ENCODE measurements around the gene DLGAP3. TPM values are rescaled to one million over a fixed set of nuclear protein-coding genes. Genes with fewer than 3 reads are reported as not detected.

Gene DLGAP3
- total and polyA plus RNA-seq, 5 experiments from 2014 or later, result 0.06 to 0.81 (median 0.27) TPM

GRCh38 chr1:34858901-34859445 is 70.5 kb downstream of the DLGAP3 start:
- peak overlapping the region; percentile 91 to 99 (median 96) for H3K27ac Mint-ChIP-seq
- POLR2A ChIA-PET, result interaction anchor here (1.1 to 2.2 kb wide), 4 partner anchors 9 to 334 kb away, joined by 4 to 14 read pairs (median 6); partner anchors contain the start of genes SFPQ and TMEM35B
- peak overlapping the region; percentile 82 to 98 (median 96) for H3K4me3 Mint-ChIP-seq

GRCh38 chr1:34856697-34857096 is 72.8 kb downstream of the DLGAP3 start:
- no peaks in the 10 kb centered on the region for H3K9me3 Mint-ChIP-seq
- H3K27ac Mint-ChIP-seq, result peak overlapping the region in 6 of 10 donors; percentile 21 to 85 (median 44)
- peaks cover 0 to 37% (median 4%) of the 10 kb centered on the region in 3 donors for H3K36me3 Mint-ChIP-seq
- H3K27me3 Mint-ChIP-seq, result no peaks in the 10 kb centered on the region
- ATAC-seq (no peak), DNase-seq (no peak)
- POLR2A ChIA-PET, result no interaction called here
- peak overlapping the region in 1 of 10 donors; percentile 24 for H3K4me3 Mint-ChIP-seq
- peaks cover 27 to 54% (median 47%) of the 10 kb centered on the region in 4 donors for H3K4me1 Mint-ChIP-seq

More at GRCh38 chr1:34858901-34859445, 70.5 kb downstream of the DLGAP3 start:
- Mint-ChIP-seq H3K4me1 (peaks cover 36 to 62% (median 60%) of the 10 kb centered on the region in 4 donors), H3K36me3 (peaks cover 0 to 22% (median 4%) of the 10 kb centered on the region in 3 donors), H3K9me3 (no peaks in the 10 kb centered on the region), H3K27me3 (no peaks in the 10 kb centered on the region)
- DNase-seq (peak in 9 of 10 donors; percentile 10 to 65 (median 35)), ATAC-seq (peak; percentile 27 to 59)

GRCh38 chr1:34852677-34853217 is 76.7 kb downstream of the DLGAP3 start:
- Mint-ChIP-seq H3K4me1 (peaks cover 16 to 45% (median 35%) of the 10 kb centered on the region in 4 donors), H3K36me3 (peaks cover 0 to 63% (median 4%) of the 10 kb centered on the region in 3 donors), H3K27me3 (no peaks in the 10 kb centered on the region), H3K9me3 (no peaks in the 10 kb centered on the region), H3K4me3 (no peak overlapping the region), H3K27ac (peak overlapping the region in 9 of 10 donors; percentile 26 to 92 (median 68))
- POLR2A ChIA-PET, result interaction anchor here (0.7 to 1.7 kb wide), 4 partner anchors 12 to 1664 kb away, joined by 3 to 12 read pairs (median 4); no protein-coding TSS in a partner anchor
- ATAC-seq (peak; percentile 100), DNase-seq (peak; percentile 80 to 92 (median 88))

GRCh38 chr1:34851431-34852105 is 77.9 kb downstream of the DLGAP3 start:
- peaks cover 5 to 39% (median 30%) of the 10 kb centered on the region in 4 donors for H3K4me1 Mint-ChIP-seq
- H3K36me3 Mint-ChIP-seq, result peaks cover 0 to 60% (median 4%) of the 10 kb centered on the region in 3 donors
- H3K9me3 Mint-ChIP-seq, result no peaks in the 10 kb centered on the region
- H3K27ac Mint-ChIP-seq, result peak overlapping the region in 2 of 10 donors; percentile 8 to 58
- POLR2A ChIA-PET, result interaction anchor here (0.6 to 1.7 kb wide), 2 partner anchors 15 to 1615 kb away, joined by 3 to 12 read pairs; no protein-coding TSS in a partner anchor
- DNase-seq, result no peak
- H3K27me3 Mint-ChIP-seq, result no peaks in the 10 kb centered on the region
- ATAC-seq, result no peak
- no peak overlapping the region for H3K4me3 Mint-ChIP-seq

- POLR2A ChIA-PET, result interaction anchor here (0.7 kb wide), 1 partner anchor 536 kb away, joined by 5 read pairs; no protein-coding TSS in a partner anchor
- no peak for DNase-seq
- Mint-ChIP-seq H3K4me1 (peaks cover 3 to 34% (median 27%) of the 10 kb centered on the region in 4 donors), H3K4me3 (no peak overlapping the region), H3K27me3 (no peaks in the 10 kb centered on the region), H3K27ac (peak overlapping the region in 3 of 10 donors; percentile 41 to 55 (median 42)), H3K36me3 (peaks cover 0 to 55% (median 0%) of the 10 kb centered on the region in 3 donors), H3K9me3 (no peaks in the 10 kb centered on the region)
- ATAC-seq, result no peak
Observed at GRCh38 chr1:34850382-34850781, 79.1 kb downstream of the DLGAP3 start.

- no peak overlapping the region for H3K4me3 Mint-ChIP-seq
- peak overlapping the region in 2 of 10 donors; percentile 21 to 40 for H3K27ac Mint-ChIP-seq
- H3K9me3 Mint-ChIP-seq, result no peaks in the 10 kb centered on the region
- no peak for ATAC-seq
- no peaks in the 10 kb centered on the region for H3K27me3 Mint-ChIP-seq
- DNase-seq, result no peak
- peaks cover 15 to 40% (median 31%) of the 10 kb centered on the region in 4 donors for H3K4me1 Mint-ChIP-seq
- peaks cover 0 to 26% (median 0%) of the 10 kb centered on the region in 3 donors for H3K36me3 Mint-ChIP-seq
- POLR2A ChIA-PET, result no interaction called here
Observed at GRCh38 chr1:34847094-34847493, 82.4 kb downstream of the DLGAP3 start.

- H3K27me3 Mint-ChIP-seq, result no peaks in the 10 kb centered on the region
- POLR2A ChIA-PET, result interaction anchor here (0.6 kb wide), 1 partner anchor 27 kb away, joined by 3 read pairs; no protein-coding TSS in a partner anchor
- H3K4me1 Mint-ChIP-seq, result peaks cover 15 to 40% (median 31%) of the 10 kb centered on the region in 4 donors
- H3K4me3 Mint-ChIP-seq, result no peak overlapping the region
- DNase-seq (no peak), ATAC-seq (no peak)
- peaks cover 0 to 29% (median 0%) of the 10 kb centered on the region in 3 donors for H3K36me3 Mint-ChIP-seq
- H3K9me3 Mint-ChIP-seq, result no peaks in the 10 kb centered on the region
- H3K27ac Mint-ChIP-seq, result no peak overlapping the region
Observed at GRCh38 chr1:34846265-34846664, 83.2 kb downstream of the DLGAP3 start.

- peaks cover 13 to 40% (median 28%) of the 10 kb centered on the region in 4 donors for H3K4me1 Mint-ChIP-seq
- H3K4me3 Mint-ChIP-seq, result no peak overlapping the region
- no peaks in the 10 kb centered on the region for H3K27me3 Mint-ChIP-seq
- ATAC-seq, result no peak
- no peak overlapping the region for H3K27ac Mint-ChIP-seq
- H3K36me3 Mint-ChIP-seq, result peaks cover 0 to 24% (median 0%) of the 10 kb centered on the region in 3 donors
- H3K9me3 Mint-ChIP-seq, result no peaks in the 10 kb centered on the region
- POLR2A ChIA-PET, result no interaction called here
- no peak for DNase-seq
Observed at GRCh38 chr1:34845131-34845901, 84.1 kb downstream of the DLGAP3 start.

- Mint-ChIP-seq H3K36me3 (peaks cover 0 to 17% (median 0%) of the 10 kb centered on the region in 3 donors), H3K4me3 (no peak overlapping the region), H3K27me3 (no peaks in the 10 kb centered on the region), H3K27ac (peak overlapping the region in 1 of 10 donors; percentile 84), H3K9me3 (no peaks in the 10 kb centered on the region), H3K4me1 (peaks cover 13 to 36% (median 24%) of the 10 kb centered on the region in 4 donors)
- POLR2A ChIA-PET, result no interaction called here
- no peak for ATAC-seq
- no peak for DNase-seq
Observed at GRCh38 chr1:34844252-34844634, 85.2 kb downstream of the DLGAP3 start.

GRCh38 chr1:34843392-34844251 is 85.8 kb downstream of the DLGAP3 start:
- H3K27me3 Mint-ChIP-seq, result no peaks in the 10 kb centered on the region
- no peak for ATAC-seq
- H3K9me3 Mint-ChIP-seq, result no peaks in the 10 kb centered on the region
- POLR2A ChIA-PET, result no interaction called here
- no peak for DNase-seq
- H3K4me1 Mint-ChIP-seq, result peaks cover 13 to 30% (median 21%) of the 10 kb centered on the region in 4 donors
- H3K27ac Mint-ChIP-seq, result peak overlapping the region in 1 of 10 donors; percentile 84
- peaks cover 0 to 13% (median 0%) of the 10 kb centered on the region in 3 donors for H3K36me3 Mint-ChIP-seq
- H3K4me3 Mint-ChIP-seq, result no peak overlapping the region

GRCh38 chr1:34842952-34843371 is 86.5 kb downstream of the DLGAP3 start:
- DNase-seq (no peak), ATAC-seq (no peak)
- Mint-ChIP-seq H3K9me3 (no peaks in the 10 kb centered on the region), H3K4me1 (peaks cover 13 to 23% (median 16%) of the 10 kb centered on the region in 4 donors), H3K27me3 (no peaks in the 10 kb centered on the region), H3K36me3 (peaks cover 0 to 9% (median 0%) of the 10 kb centered on the region in 3 donors), H3K4me3 (no peak overlapping the region), H3K27ac (peak overlapping the region in 1 of 10 donors; percentile 84)
- POLR2A ChIA-PET, result no interaction called here
